ENCODE results near the gene ZNF710. TPM values are rescaled to one million over a fixed set of nuclear protein-coding genes. Genes with fewer than 3 reads are reported as not detected.

The ZNF710 gene
- total RNA-seq, 2 experiments from 2014 or later: 19.4 to 20.7 TPM

DNA sequence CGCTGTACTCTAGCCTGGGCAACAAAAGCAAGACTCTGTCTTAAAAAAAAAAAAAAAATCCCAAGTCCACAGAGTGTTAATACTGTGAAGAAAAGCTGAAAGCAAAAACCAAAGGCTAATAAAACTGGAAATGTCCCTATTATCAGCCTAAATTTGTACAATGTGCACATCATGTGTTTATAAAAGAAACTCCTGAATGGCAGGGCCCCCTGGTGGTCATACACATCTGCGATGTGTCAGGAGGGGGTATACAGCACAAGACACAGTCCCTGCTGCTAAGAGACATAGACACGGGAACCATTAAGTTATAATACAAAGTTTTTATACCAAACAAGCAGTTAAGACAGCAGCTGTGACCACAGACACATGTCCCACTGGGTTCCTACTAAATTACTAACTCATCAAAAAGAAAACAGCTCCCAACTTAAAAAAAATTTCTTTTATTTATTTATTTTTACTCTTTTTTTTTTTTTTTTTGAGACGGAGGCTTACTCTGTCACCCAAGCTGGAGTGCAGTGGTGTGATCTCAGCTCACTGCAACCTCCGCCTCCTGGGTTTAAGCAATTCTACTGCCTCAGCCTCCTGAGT lies 70.2 kb downstream of the ZNF710 start:
- Mint-ChIP-seq H3K9me3 (no peaks in the 10 kb centered on the region), H3K4me1 (peaks cover 10% of the 10 kb centered on the region), H3K27ac (no peak overlapping the region), H3K27me3 (no peaks in the 10 kb centered on the region), H3K36me3 (ENCODE audit: low read depth) (peaks cover 13% of the 10 kb centered on the region), H3K4me3 (no peak overlapping the region)
- peak; percentile 83 for DNase-seq
- POLR2A ChIA-PET: interaction anchor here (0.7 to 2.5 kb wide), 5 partner anchors 12 to 181 kb away, joined by 3 to 10 read pairs (median 4); partner anchors contain the start of gene AP3S2
- CTCF ChIA-PET: interaction anchor here (0.7 to 2.8 kb wide), 44 partner anchors 8 to 330 kb away, joined by 3 to 34 read pairs (median 4); partner anchors contain the start of gene MESP1

DNA sequence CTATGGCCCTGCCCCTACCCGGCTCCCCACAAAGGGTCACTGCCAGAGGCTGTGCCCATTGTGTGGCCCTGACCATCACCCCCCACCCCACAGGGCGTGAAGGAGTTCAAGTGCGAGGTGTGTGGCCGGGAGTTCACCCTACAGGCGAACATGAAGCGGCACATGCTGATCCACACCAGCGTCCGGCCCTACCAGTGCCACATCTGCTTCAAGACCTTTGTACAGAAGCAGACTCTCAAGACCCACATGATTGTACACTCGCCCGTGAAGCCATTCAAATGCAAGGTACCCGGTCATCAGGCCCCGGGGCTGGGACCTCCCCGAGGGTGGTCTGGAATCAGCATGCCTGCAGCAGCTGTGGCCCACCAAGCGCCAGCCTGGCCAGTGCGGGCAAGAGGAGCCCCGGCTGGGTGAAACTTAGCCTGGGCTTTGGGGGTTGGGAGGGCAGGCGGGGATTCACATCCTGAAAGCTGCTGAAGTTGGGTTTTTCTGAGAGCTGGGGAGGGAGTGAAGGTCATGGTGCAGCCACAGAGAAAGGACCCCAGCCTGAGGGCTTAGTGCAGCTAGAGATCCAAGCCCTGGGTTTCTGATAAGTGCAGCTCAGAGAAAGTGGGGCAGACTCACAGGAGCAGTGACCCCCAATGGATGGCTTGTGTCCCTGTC lies 72.0 kb downstream of the ZNF710 start:
- CTCF ChIA-PET: interaction anchor here (1.3 kb wide), 1 partner anchor 175 kb away, joined by 4 read pairs; no protein-coding TSS in a partner anchor
- no peaks in the 10 kb centered on the region for H3K27me3 Mint-ChIP-seq
- no peak overlapping the region for H3K27ac Mint-ChIP-seq
- no peaks in the 10 kb centered on the region for H3K9me3 Mint-ChIP-seq
- H3K4me3 Mint-ChIP-seq: no peak overlapping the region
- DNase-seq: no peak
- POLR2A ChIA-PET: no interaction called here
- peaks cover 17% of the 10 kb centered on the region for H3K36me3 Mint-ChIP-seq (ENCODE audit: low read depth)
- peaks cover 10% of the 10 kb centered on the region for H3K4me1 Mint-ChIP-seq

DNA sequence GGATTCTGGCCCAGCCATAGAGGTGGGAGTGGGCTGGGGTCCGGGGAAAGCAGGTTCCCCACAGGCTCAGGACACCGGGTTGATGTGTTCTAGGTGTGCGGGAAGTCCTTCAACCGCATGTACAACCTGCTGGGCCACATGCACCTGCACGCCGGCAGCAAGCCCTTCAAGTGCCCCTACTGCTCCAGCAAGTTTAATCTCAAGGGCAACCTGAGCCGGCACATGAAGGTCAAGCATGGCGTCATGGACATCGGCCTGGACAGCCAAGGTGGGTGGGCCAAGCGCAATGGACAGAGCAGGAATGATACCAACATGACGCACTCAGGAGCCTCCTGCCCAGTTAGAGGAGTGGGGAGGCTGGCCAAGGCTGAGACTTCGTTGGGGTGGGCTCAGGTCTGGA lies 72.9 kb downstream of the ZNF710 start:
- ChIA-PET CTCF (interaction anchor here (1.3 to 2.0 kb wide), 2 partner anchors 176 to 199 kb away, joined by 4 to 8 read pairs; no protein-coding TSS in a partner anchor), POLR2A (interaction anchor here (1.4 to 2.2 kb wide), 2 partner anchors 28 to 61 kb away, joined by 3 to 8 read pairs; partner anchors contain the start of gene IDH2)
- no peak for DNase-seq
- Mint-ChIP-seq H3K27ac (no peak overlapping the region), H3K9me3 (no peaks in the 10 kb centered on the region), H3K27me3 (no peaks in the 10 kb centered on the region), H3K36me3 (ENCODE audit: low read depth) (peaks cover 14% of the 10 kb centered on the region), H3K4me3 (no peak overlapping the region), H3K4me1 (peaks cover 10% of the 10 kb centered on the region)

DNA sequence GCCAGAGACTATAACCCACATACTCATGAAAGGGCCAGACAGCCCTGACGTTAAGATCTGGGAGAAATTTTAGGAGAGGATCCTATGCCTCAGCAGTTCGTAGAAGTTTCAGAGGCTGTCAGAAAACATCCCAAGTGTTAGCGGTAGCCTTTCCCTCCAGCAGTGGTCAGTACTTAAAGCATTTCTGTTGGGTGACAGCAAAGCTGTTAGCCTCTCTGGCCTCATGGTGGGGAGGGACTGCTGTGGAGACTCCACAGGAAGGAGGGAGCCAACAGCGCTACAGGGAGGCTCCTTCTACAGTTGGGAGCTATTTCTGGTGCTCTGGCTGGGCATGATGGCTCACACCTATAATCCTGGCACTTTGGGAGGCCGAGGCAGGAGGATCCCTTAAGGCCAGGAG lies 73.8 kb downstream of the ZNF710 start:
- ChIA-PET POLR2A (interaction anchor here (1.2 to 2.2 kb wide), 5 partner anchors 15 to 181 kb away, joined by 3 to 8 read pairs (median 4); partner anchors contain the start of genes AP3S2 and IDH2), CTCF (interaction anchor here (0.8 to 2.0 kb wide), 2 partner anchors 10 to 200 kb away, joined by 3 to 8 read pairs; no protein-coding TSS in a partner anchor)
- Mint-ChIP-seq H3K27me3 (no peaks in the 10 kb centered on the region), H3K9me3 (no peaks in the 10 kb centered on the region), H3K36me3 (ENCODE audit: low read depth) (peaks cover 11% of the 10 kb centered on the region), H3K27ac (no peak overlapping the region), H3K4me3 (no peak overlapping the region), H3K4me1 (peaks cover 10% of the 10 kb centered on the region)
- no peak for DNase-seq

DNA sequence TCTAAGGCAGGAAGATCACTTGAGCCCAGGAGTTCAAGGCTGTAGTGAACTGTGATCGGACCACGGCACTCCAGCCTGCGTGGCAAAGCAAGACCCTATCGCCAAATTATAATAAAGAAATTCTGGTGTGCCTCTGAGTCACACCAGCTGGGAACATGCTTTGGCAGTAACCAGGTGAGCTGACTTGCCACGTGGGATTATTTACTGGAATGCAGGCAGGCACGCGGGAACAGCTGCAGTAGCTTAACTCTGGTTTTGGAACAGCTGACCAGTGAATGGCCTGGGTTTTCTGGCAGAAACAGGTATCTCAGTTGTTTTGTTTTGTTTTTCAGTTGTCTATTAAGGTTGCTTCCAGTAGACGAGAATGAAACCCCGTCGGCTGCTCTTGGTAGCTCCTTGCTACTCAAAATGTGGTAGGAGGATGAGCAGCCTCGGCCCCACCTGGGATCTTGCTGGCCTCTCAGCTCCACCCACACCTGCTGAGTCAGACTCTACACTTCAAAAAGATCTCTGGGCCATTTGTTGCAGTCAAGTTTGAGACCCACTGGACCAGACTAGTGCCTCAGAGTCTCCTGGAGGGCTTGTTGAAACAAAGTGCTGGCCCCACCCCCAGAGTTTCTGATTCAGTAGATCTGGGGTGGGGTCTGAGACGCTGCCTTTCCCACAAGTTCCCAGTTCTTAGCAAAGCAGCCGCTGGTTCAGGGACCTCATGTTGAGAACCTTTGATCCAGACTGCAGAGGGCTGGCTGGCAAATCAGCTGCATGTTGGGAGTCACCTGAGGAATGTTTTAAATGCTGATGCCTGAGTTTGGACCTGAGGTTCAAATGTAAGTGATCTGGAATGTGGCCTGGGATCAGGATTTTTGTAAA lies 74.5 kb downstream of the ZNF710 start:
- Mint-ChIP-seq H3K36me3 (ENCODE audit: low read depth) (peaks cover 11% of the 10 kb centered on the region), H3K4me3 (no peak overlapping the region), H3K27ac (no peak overlapping the region), H3K9me3 (no peaks in the 10 kb centered on the region), H3K4me1 (peaks cover 10% of the 10 kb centered on the region), H3K27me3 (no peaks in the 10 kb centered on the region)
- POLR2A ChIA-PET: interaction anchor here (0.8 to 2.2 kb wide), 6 partner anchors 16 to 182 kb away, joined by 3 to 8 read pairs (median 4); partner anchors contain the start of genes AP3S2 and IDH2
- DNase-seq: no peak
- CTCF ChIA-PET: interaction anchor here (0.8 to 2.0 kb wide), 3 partner anchors 10 to 201 kb away, joined by 3 to 8 read pairs (median 3); no protein-coding TSS in a partner anchor

DNA sequence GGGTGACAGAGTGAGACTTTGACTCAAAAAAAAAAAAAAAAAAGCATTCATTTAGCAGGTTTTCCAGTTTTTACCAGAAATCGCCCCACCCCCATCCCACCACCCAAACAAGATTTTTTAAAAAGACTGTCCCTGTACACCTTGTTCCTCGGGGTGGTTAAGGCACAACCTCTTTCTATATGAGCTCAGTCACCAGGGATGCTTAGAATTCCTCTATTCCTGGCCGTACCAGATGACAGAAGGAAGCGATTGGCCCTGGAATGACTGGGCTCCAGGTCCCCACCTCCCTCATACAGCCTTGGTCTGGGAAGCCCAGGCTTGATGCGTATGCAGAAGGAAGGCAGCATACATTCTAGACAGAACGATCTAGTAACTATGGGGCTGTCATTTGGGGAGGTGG lies 75.6 kb downstream of the ZNF710 start:
- Mint-ChIP-seq H3K27ac (no peak overlapping the region), H3K36me3 (ENCODE audit: low read depth) (peaks cover 14% of the 10 kb centered on the region), H3K4me1 (peaks cover 6% of the 10 kb centered on the region), H3K9me3 (no peaks in the 10 kb centered on the region), H3K4me3 (no peak overlapping the region), H3K27me3 (no peaks in the 10 kb centered on the region)
- ChIA-PET CTCF (no interaction called here), POLR2A (interaction anchor here (1.6 kb wide), 1 partner anchor 17 kb away, joined by 4 read pairs; no protein-coding TSS in a partner anchor)
- DNase-seq: no peak

DNA sequence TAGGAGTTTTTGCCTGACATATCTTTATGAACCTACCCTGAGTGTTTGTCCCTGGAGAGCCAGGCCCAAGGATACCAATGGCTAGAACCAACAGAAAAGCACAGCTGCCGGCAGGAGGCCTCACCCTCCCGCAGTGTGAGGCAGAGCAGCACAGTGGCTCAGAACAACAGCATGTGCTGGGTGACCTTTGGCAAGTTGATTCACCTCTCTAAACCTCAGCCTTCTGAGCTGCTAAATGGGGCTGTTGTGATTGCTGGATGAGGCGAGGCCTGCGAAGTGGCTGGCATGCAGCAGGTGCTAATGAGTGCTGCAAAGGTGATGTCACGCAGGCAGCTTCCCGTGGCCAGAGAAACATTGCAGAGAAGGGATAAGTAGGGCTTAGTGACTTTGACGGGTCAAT lies 77.8 kb downstream of the ZNF710 start:
- no peaks in the 10 kb centered on the region for H3K9me3 Mint-ChIP-seq
- ChIA-PET CTCF (interaction anchor here (1.4 to 3.0 kb wide), 3 partner anchors 8 to 76 kb away, joined by 3 to 11 read pairs (median 6); no protein-coding TSS in a partner anchor), POLR2A (interaction anchor here (0.9 to 1.8 kb wide), 5 partner anchors 12 to 191 kb away, joined by 3 to 5 read pairs (median 3); partner anchors contain the start of gene AP3S2)
- H3K4me3 Mint-ChIP-seq: no peak overlapping the region
- H3K27me3 Mint-ChIP-seq: no peaks in the 10 kb centered on the region
- peaks cover 25% of the 10 kb centered on the region for H3K36me3 Mint-ChIP-seq (ENCODE audit: low read depth)
- H3K4me1 Mint-ChIP-seq: peaks cover 6% of the 10 kb centered on the region
- no peak for DNase-seq
- no peak overlapping the region for H3K27ac Mint-ChIP-seq

DNA sequence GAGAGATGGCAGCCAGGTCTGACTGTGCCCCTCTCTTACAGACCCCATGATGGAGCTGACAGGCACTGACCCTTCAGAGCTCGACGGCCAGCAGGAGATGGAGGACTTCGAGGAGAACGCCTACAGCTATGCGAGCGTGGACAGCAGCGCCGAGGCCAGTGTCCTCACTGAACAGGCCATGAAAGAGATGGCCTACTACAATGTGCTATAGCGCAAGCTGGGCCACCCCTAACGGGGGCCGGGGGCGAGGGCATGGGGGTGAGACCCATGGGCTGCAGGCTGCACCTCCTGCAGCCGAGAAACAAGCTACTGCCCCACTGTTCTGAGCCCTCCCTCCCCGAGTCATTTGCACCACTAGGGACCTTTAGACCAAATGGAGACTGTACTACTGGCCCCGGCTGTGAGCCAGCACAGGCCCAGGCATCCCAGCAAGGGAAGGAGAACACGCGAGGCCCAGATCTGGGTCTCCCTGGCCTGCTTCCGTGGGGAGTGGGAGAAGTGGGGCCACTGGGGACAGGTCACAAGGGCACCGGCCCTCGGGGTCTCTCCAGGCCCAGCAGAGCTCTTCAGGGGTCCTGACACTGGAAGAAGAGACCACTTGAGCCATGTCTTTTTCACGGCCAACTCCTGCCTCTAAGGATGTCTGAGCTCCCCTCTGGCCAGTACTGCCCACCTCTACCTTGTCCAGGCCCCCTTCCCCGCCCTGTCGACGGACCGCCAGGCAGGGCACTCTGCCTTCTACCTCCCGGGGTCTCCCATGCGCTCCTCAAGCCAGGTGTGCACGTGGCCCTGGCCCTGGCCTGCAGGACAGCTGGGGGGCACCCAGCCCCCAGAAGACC lies 78.7 kb downstream of the ZNF710 start:
- no peaks in the 10 kb centered on the region for H3K9me3 Mint-ChIP-seq

DNA sequence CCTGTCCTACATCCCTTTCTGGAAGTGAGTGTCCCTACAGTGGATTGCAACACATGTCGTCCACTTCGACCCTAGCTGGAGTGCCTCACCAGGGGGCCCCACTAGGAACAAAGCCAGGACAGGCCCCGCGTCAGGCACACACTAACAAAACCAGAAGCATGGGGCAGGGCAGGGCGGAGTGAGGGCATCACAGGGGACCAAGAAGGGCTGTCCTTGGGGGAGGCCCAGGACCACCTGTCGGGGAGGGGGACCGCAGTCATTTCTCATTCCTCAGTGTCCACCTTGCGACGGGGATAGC lies 79.3 kb downstream of the ZNF710 start:
- H3K9me3 Mint-ChIP-seq: no peaks in the 10 kb centered on the region
- H3K27ac Mint-ChIP-seq: no peak overlapping the region
- no peak for DNase-seq
- H3K4me1 Mint-ChIP-seq: peaks cover 6% of the 10 kb centered on the region
- ChIA-PET CTCF (interaction anchor here (1.4 to 3.0 kb wide), 2 partner anchors 9 to 77 kb away, joined by 3 to 11 read pairs; no protein-coding TSS in a partner anchor), POLR2A (no interaction called here)
- H3K4me3 Mint-ChIP-seq: no peak overlapping the region
- H3K27me3 Mint-ChIP-seq: no peaks in the 10 kb centered on the region
- H3K36me3 Mint-ChIP-seq (ENCODE audit: low read depth): peaks cover 34% of the 10 kb centered on the region

More for the DNA sequence above, 78.7 kb downstream of the ZNF710 start:
- peaks cover 33% of the 10 kb centered on the region for H3K36me3 Mint-ChIP-seq (ENCODE audit: low read depth)
- H3K27me3 Mint-ChIP-seq: no peaks in the 10 kb centered on the region
- ChIA-PET CTCF (interaction anchor here (1.4 to 3.0 kb wide), 2 partner anchors 9 to 77 kb away, joined by 3 to 11 read pairs; no protein-coding TSS in a partner anchor), POLR2A (interaction anchor here (0.9 to 1.8 kb wide), 5 partner anchors 11 to 192 kb away, joined by 3 to 5 read pairs (median 3); partner anchors contain the start of gene AP3S2)
- H3K4me3 Mint-ChIP-seq: no peak overlapping the region
- DNase-seq: no peak
- H3K27ac Mint-ChIP-seq: no peak overlapping the region
- peaks cover 6% of the 10 kb centered on the region for H3K4me1 Mint-ChIP-seq

DNA sequence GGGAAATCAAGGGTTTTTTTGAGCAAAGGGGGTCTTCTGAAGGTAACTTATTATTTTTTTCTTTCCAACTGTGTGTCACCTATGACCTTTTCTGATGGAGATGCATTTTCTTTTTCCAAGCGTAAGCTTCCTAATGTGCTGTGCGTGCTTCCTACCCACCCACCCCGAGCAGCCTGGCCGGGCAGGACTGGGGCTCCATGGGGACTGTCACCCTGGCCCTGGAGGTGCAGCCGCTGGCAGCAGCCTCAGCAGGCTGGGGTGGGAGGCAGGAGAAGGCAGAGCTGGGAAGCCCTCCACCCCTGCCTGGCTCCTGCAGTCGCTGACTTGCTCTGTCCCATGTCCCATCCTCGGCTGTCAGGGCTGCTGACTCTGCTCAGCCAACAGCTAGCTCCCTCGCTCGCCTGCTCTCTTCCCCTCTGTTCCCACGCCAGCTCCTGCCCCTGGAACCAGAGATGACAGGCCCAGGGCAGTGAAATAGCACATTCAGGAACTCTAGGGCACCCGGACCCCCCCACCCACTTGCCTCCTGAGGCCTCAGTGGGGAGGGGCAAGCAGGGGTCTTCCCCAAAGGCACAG lies 79.8 kb downstream of the ZNF710 start:
- no peak overlapping the region for H3K4me3 Mint-ChIP-seq
- H3K9me3 Mint-ChIP-seq: no peaks in the 10 kb centered on the region
- peaks cover 38% of the 10 kb centered on the region for H3K36me3 Mint-ChIP-seq (ENCODE audit: low read depth)
- ChIA-PET CTCF (interaction anchor here (3.0 kb wide), 1 partner anchor 10 kb away, joined by 11 read pairs; no protein-coding TSS in a partner anchor), POLR2A (no interaction called here)
- no peak for DNase-seq
- H3K27ac Mint-ChIP-seq: no peak overlapping the region
- H3K27me3 Mint-ChIP-seq: no peaks in the 10 kb centered on the region
- H3K4me1 Mint-ChIP-seq: peaks cover 3% of the 10 kb centered on the region

DNA sequence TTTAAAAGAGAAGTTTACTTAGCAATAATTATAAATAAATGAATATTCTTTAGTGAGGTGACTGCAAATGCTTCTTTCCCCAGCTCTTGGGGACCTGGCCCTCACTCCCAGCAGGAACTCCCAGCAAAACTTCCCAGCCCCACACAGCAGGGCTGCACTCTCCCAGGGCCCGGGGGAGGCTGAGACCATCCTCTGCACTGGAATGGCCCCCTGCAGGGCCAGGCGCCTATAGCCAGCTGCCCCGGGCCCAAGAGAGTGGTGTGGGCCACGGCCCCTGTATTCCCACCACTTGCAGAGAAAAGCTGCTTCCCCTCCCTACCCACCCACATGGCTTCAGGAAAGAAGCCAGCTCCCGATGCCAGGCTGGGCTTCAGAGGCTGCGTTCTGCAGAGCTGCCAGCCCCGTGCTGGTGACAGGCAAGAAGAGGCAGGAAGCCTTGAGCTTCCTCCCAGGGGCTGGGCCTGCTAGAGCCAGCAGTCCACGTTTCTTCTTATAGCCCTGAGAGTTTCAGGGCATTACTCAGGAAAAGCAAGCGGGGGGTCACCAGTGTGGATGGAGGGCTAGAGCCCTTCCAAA lies 81.1 kb downstream of the ZNF710 start:
- no peaks in the 10 kb centered on the region for H3K27me3 Mint-ChIP-seq
- H3K4me3 Mint-ChIP-seq: no peak overlapping the region
- peaks cover 42% of the 10 kb centered on the region for H3K36me3 Mint-ChIP-seq (ENCODE audit: low read depth)
- H3K9me3 Mint-ChIP-seq: no peaks in the 10 kb centered on the region
- POLR2A ChIA-PET: no interaction called here
- CTCF ChIA-PET: interaction anchor here (0.9 kb wide), 1 partner anchor 10 kb away, joined by 3 read pairs; no protein-coding TSS in a partner anchor
- no peak for DNase-seq
- H3K27ac Mint-ChIP-seq: no peak overlapping the region
- peaks cover 7% of the 10 kb centered on the region for H3K4me1 Mint-ChIP-seq

Data from activated CD4-positive, alpha-beta memory T cell treated with anti-CD3 and anti-CD28 coated beads, Interleukin-2, amount 10 ng/mL, durations not matched to agents 7 days and 5 days (primary cell).